ENCODE measurements around the gene CCL7.

GRCh38 chr17:34261568-34262337 lies 8.3 kb upstream of the CCL7 start:
- TF ChIP-seq CTCF (IDR thresholded peaks at IDR 0.05; ENCODE audit: insufficient read depth, low read depth, low read length) (no peak), EZH2 (IDR thresholded peaks at IDR 0.05; ENCODE audit: insufficient read depth, low read length) (no peak)

Measured in astrocyte (in vitro differentiated cells and primary cell).